Panc1 (cell line): Measurements from ENCODE around the gene PPP1R14C.

ENCODE experiments used
- CTCF ChIP-seq: fragments of 450-650 bp; IDR thresholded peaks from 2 replicates; pipeline ENCODE4 v1.5.1; 2017; ENCODE audit warnings: mild to moderate bottlenecking
- POLR2AphosphoS5 ChIP-seq: IDR thresholded peaks from 2 replicates; pipeline ENCODE4 v1.6.1; 2012; ENCODE audit warnings: mild to moderate bottlenecking, low read depth, low read length, moderate library complexity
- REST ChIP-seq, 2 experiments: IDR thresholded peaks; 2 replicates each; pipeline ENCODE4 v1.6.1; 2011 to 2012; ENCODE audit warnings: low read depth in 2 of 2, control low read depth in 1 of 2, low read length in 1 of 2, mild to moderate bottlenecking in 1 of 2, moderate library complexity in 1 of 2; ENCODE audit not compliant: insufficient read depth in 1 of 2
- SIN3A ChIP-seq: IDR thresholded peaks from 2 replicates; pipeline ENCODE4 v1.6.1; 2012; ENCODE audit warnings: low read depth, mild to moderate bottlenecking, low read length, moderate library complexity, borderline replicate concordance; ENCODE audit not compliant: insufficient read depth
- TCF7L2 ChIP-seq: IDR thresholded peaks from 2 replicates; pipeline ENCODE4 v1.6.1; 2011; ENCODE audit warnings: mild to moderate bottlenecking, low read depth, low read length, inconsistent platforms

GRCh38 chr6:150156460-150156859, 13.6 kb downstream of the PPP1R14C start:
- TF ChIP-seq CTCF (no peak), POLR2AphosphoS5 (no peak), REST (IDR thresholded peaks at IDR 0.05; ENCODE audit: insufficient read depth in 1 of 2, low read depth in 2 of 2, low read length in 1 of 2) (no peak), TCF7L2 (no peak), SIN3A (no peak)
